Lower leg skin (tissue), 3 donors: Measurements from ENCODE around the gene DRAXIN.

Experiments
- CTCF ChIP-seq, 3 donors: fragments of 450-650 bp; IDR thresholded peaks; one replicate each; pipeline ENCODE4 v1.5.1; 2016; ENCODE audit warnings: antibody characterized with exemption in 3 of 3, mild to moderate bottlenecking in 3 of 3, moderate library complexity in 2 of 3
- POLR2A ChIP-seq, 2 donors: fragments of 450-650 bp; IDR thresholded peaks; one replicate each; pipeline ENCODE4 v1.6.1; 2016 to 2017; ENCODE audit warnings: antibody characterized with exemption in 2 of 2, mild to moderate bottlenecking in 1 of 2, moderate library complexity in 1 of 2

GRCh38 chr1:11641776-11642305 lies 49.7 kb upstream of the DRAXIN start:
- no peak for TF ChIP-seq CTCF (IDR thresholded peaks at IDR 0.05)
- no peak for TF ChIP-seq POLR2A (IDR thresholded peaks at IDR 0.05)
